Activated CD4-positive, alpha-beta T cell treated with anti-CD3 and anti-CD28 coated beads for 36 hours (primary cell): Measurements from ENCODE around the gene PACS1. TPM values are rescaled to one million over a fixed set of nuclear protein-coding genes. Genes with fewer than 3 reads are reported as not detected.

ENCODE experiments used
- ATAC-seq: fragments of 200-7000 bp; cut with Tn5 transposase; one replicate; pipeline ENCODE4 v1.10.0; 2021; ENCODE audit warnings: mild to moderate bottlenecking, moderate library complexity
- CTCF ChIA-PET: fragments of 350-600 bp; sonication (Branson Sonifier 250); formaldehyde crosslinking; loops from one replicate; lab custom pipeline; 2021; ENCODE audit warnings: antibody characterized with exemption; lab: Charles Lee
- POLR2A ChIA-PET: fragments of 350-600 bp; sonication (Branson Sonifier 250); formaldehyde crosslinking; loops from one replicate; lab custom pipeline; 2021; ENCODE audit warnings: antibody characterized with exemption, inconsistent platforms; lab: Charles Lee
- DNase-seq: peaks from one replicate; pipeline ENCODE4 v3.0.0-alpha.2; 2020
- H3K27ac Mint-ChIP-seq: one replicate; pipeline ENCODE4 v1.8.0; 2021; ENCODE audit warnings: mixed read lengths
- H3K27me3 Mint-ChIP-seq: one replicate; pipeline ENCODE4 v1.8.0; 2021; ENCODE audit warnings: mixed read lengths
- H3K36me3 Mint-ChIP-seq: one replicate; pipeline ENCODE4 v1.8.0; 2021; ENCODE audit warnings: low read depth, mixed read lengths
- H3K4me1 Mint-ChIP-seq: one replicate; pipeline ENCODE4 v1.8.0; 2021; ENCODE audit warnings: mixed read lengths
- H3K4me3 Mint-ChIP-seq: one replicate; pipeline ENCODE4 v1.8.0; 2021; ENCODE audit warnings: mild to moderate bottlenecking, moderate library complexity, mixed read lengths
- H3K9me3 Mint-ChIP-seq: one replicate; pipeline ENCODE4 v1.8.0; 2021; ENCODE audit warnings: low read depth, mixed read lengths
- intact Hi-C, 2 experiments: fragments of 100-400 bp; cut with DNase I in 1 of 2; cut with micrococcal nuclease in 1 of 2; formaldehyde crosslinking; loops; one replicate each; pipeline versions ENCODE4 v1.14.2 to v1.15.1; 2022 to 2024; cut with DNase I, micrococcal nuclease
- total RNA-seq, 2 experiments: library from RNA; stranded (reverse); gene quantifications; one replicate each; pipeline ENCODE4 v1.2.3, GENCODE V29; 2021

The PACS1 gene
- total RNA-seq, 2 experiments from 2014 or later = 76.6 to 90.7 TPM

- ATAC-seq (no peak), DNase-seq (no peak)
- H3K36me3 Mint-ChIP-seq = peaks cover 18% of the 10 kb centered on the region
- H3K4me3 Mint-ChIP-seq = no peak overlapping the region
- H3K27ac Mint-ChIP-seq = no peak overlapping the region
- ChIA-PET POLR2A (no interaction called here), CTCF (interaction anchor here (0.6 to 1.0 kb wide), 2 partner anchors 60 to 75 kb away, joined by 3 to 4 read pairs; no protein-coding TSS in a partner anchor)
- intact Hi-C loops = no loop called here
- H3K9me3 Mint-ChIP-seq = peaks cover 11% of the 10 kb centered on the region
- H3K27me3 Mint-ChIP-seq = no peaks in the 10 kb centered on the region
- peaks cover 4% of the 10 kb centered on the region for H3K4me1 Mint-ChIP-seq
These were observed 137.7 kb downstream of the PACS1 start for GRCh38 chr11:66207816-66208215.

- peaks cover 4% of the 10 kb centered on the region for H3K4me1 Mint-ChIP-seq
- intact Hi-C loops = no loop called here
- DNase-seq (no peak), ATAC-seq (no peak)
- ChIA-PET POLR2A (no interaction called here), CTCF (no interaction called here)
- H3K36me3 Mint-ChIP-seq = peaks cover 22% of the 10 kb centered on the region
- no peak overlapping the region for H3K4me3 Mint-ChIP-seq
- H3K27ac Mint-ChIP-seq = no peak overlapping the region
- no peaks in the 10 kb centered on the region for H3K27me3 Mint-ChIP-seq
- H3K9me3 Mint-ChIP-seq = no peaks in the 10 kb centered on the region
These were observed 141.0 kb downstream of the PACS1 start for GRCh38 chr11:66211100-66211499.

- Mint-ChIP-seq H3K27me3 (no peaks in the 10 kb centered on the region), H3K4me1 (peaks cover 4% of the 10 kb centered on the region), H3K36me3 (peaks cover 27% of the 10 kb centered on the region), H3K9me3 (no peaks in the 10 kb centered on the region), H3K4me3 (no peak overlapping the region), H3K27ac (no peak overlapping the region)
- DNase-seq = no peak
- ChIA-PET CTCF (no interaction called here), POLR2A (no interaction called here)
- no peak for ATAC-seq
- intact Hi-C loops = no loop called here
These were observed 146.8 kb downstream of the PACS1 start for GRCh38 chr11:66216911-66217310.

- ChIA-PET POLR2A (no interaction called here), CTCF (interaction anchor here (1.2 kb wide), 1 partner anchor 117 kb away, joined by 3 read pairs; no protein-coding TSS in a partner anchor)
- Mint-ChIP-seq H3K4me1 (peaks cover 14% of the 10 kb centered on the region), H3K4me3 (no peak overlapping the region), H3K27me3 (no peaks in the 10 kb centered on the region), H3K9me3 (no peaks in the 10 kb centered on the region), H3K27ac (peak overlapping the region; percentile 37), H3K36me3 (peaks cover 28% of the 10 kb centered on the region)
- ATAC-seq = no peak
- DNase-seq = no peak
- intact Hi-C loops = no loop called here
These were observed 148.0 kb downstream of the PACS1 start for GRCh38 chr11:66218036-66218435.

GRCh38 chr11:66218846-66219620 lies 149.0 kb downstream of the PACS1 start:
- ChIA-PET POLR2A (no interaction called here), CTCF (no interaction called here)
- Mint-ChIP-seq H3K9me3 (no peaks in the 10 kb centered on the region), H3K4me1 (peaks cover 14% of the 10 kb centered on the region), H3K36me3 (peaks cover 28% of the 10 kb centered on the region), H3K27me3 (no peaks in the 10 kb centered on the region), H3K27ac (peak overlapping the region; percentile 40), H3K4me3 (no peak overlapping the region)
- no peak for DNase-seq
- ATAC-seq = no peak
- intact Hi-C loops = no loop called here

- H3K36me3 Mint-ChIP-seq = peaks cover 28% of the 10 kb centered on the region
- intact Hi-C loops = loop anchor here in 1 of 2 experiments (5.0 kb wide), 1 partner anchor 107 kb away; no protein-coding TSS in a partner anchor
- peaks cover 14% of the 10 kb centered on the region for H3K4me1 Mint-ChIP-seq
- H3K27me3 Mint-ChIP-seq = no peaks in the 10 kb centered on the region
- H3K27ac Mint-ChIP-seq = peak overlapping the region; percentile 90
- no peak for ATAC-seq
- H3K9me3 Mint-ChIP-seq = no peaks in the 10 kb centered on the region
- no peak overlapping the region for H3K4me3 Mint-ChIP-seq
- POLR2A ChIA-PET = interaction anchor here (1.0 kb wide), 1 partner anchor 147 kb away, joined by 3 read pairs; no protein-coding TSS in a partner anchor
- CTCF ChIA-PET = interaction anchor here (0.6 kb wide), 2 partner anchors 33 to 110 kb away, joined by 3 read pairs; no protein-coding TSS in a partner anchor
- DNase-seq = no peak
These were observed 149.9 kb downstream of the PACS1 start for GRCh38 chr11:66219846-66220565.

- DNase-seq (no peak), ATAC-seq (no peak)
- Mint-ChIP-seq H3K27me3 (no peaks in the 10 kb centered on the region), H3K9me3 (no peaks in the 10 kb centered on the region), H3K4me1 (peaks cover 14% of the 10 kb centered on the region), H3K27ac (peak overlapping the region; percentile 90), H3K4me3 (no peak overlapping the region), H3K36me3 (peaks cover 28% of the 10 kb centered on the region)
- CTCF ChIA-PET = interaction anchor here (0.6 kb wide), 2 partner anchors 33 to 110 kb away, joined by 3 read pairs; no protein-coding TSS in a partner anchor
- intact Hi-C loops = loop anchor here in 1 of 2 experiments (5.0 kb wide), 1 partner anchor 107 kb away; no protein-coding TSS in a partner anchor
- POLR2A ChIA-PET = interaction anchor here (1.0 kb wide), 1 partner anchor 147 kb away, joined by 3 read pairs; no protein-coding TSS in a partner anchor
These were observed 150.5 kb downstream of the PACS1 start for GRCh38 chr11:66220566-66220935.

GRCh38 chr11:66221012-66221411 lies 150.9 kb downstream of the PACS1 start:
- ATAC-seq (no peak), DNase-seq (no peak)
- peaks cover 15% of the 10 kb centered on the region for H3K4me1 Mint-ChIP-seq
- intact Hi-C loops = loop anchor here in 1 of 2 experiments (5.0 kb wide), 1 partner anchor 106 kb away; no protein-coding TSS in a partner anchor
- peak overlapping the region; percentile 90 for H3K27ac Mint-ChIP-seq
- ChIA-PET CTCF (interaction anchor here (0.6 to 2.1 kb wide), 7 partner anchors 21 to 611 kb away, joined by 3 to 13 read pairs (median 3); no protein-coding TSS in a partner anchor), POLR2A (no interaction called here)
- H3K4me3 Mint-ChIP-seq = no peak overlapping the region
- H3K27me3 Mint-ChIP-seq = no peaks in the 10 kb centered on the region
- no peaks in the 10 kb centered on the region for H3K9me3 Mint-ChIP-seq
- peaks cover 27% of the 10 kb centered on the region for H3K36me3 Mint-ChIP-seq

- intact Hi-C loops = loop anchor here (1.0 to 5.0 kb wide), 8 partner anchors 46 to 169 kb away; partner anchors contain the start of genes RAB1B (in 1 of the 2), SF3B2 (in 1 of the 2) and YIF1A (in 1 of the 2)
- Mint-ChIP-seq H3K27ac (peak overlapping the region; percentile 90), H3K27me3 (no peaks in the 10 kb centered on the region), H3K4me3 (peak overlapping the region; percentile 27), H3K9me3 (no peaks in the 10 kb centered on the region), H3K36me3 (peaks cover 23% of the 10 kb centered on the region), H3K4me1 (peaks cover 18% of the 10 kb centered on the region)
- peak; percentile 45 for DNase-seq
- ATAC-seq = peak; percentile 9
- ChIA-PET CTCF (interaction anchor here (0.5 to 2.1 kb wide), 24 partner anchors 12 to 610 kb away, joined by 3 to 13 read pairs (median 4); partner anchors contain the start of genes RAB1B and YIF1A), POLR2A (interaction anchor here (0.8 kb wide), 1 partner anchor 46 kb away, joined by 3 read pairs; no protein-coding TSS in a partner anchor)
These were observed 151.7 kb downstream of the PACS1 start for GRCh38 chr11:66221726-66222236.

- ChIA-PET CTCF (interaction anchor here (0.6 to 2.1 kb wide), 20 partner anchors 12 to 341 kb away, joined by 3 to 13 read pairs (median 4); partner anchors contain the start of genes RAB1B and YIF1A), POLR2A (interaction anchor here (0.6 to 0.8 kb wide), 2 partner anchors 45 to 110 kb away, joined by 3 read pairs; no protein-coding TSS in a partner anchor)
- Mint-ChIP-seq H3K36me3 (peaks cover 23% of the 10 kb centered on the region), H3K4me1 (peaks cover 18% of the 10 kb centered on the region), H3K27ac (peak overlapping the region; percentile 90), H3K9me3 (no peaks in the 10 kb centered on the region), H3K27me3 (no peaks in the 10 kb centered on the region), H3K4me3 (peak overlapping the region; percentile 27)
- intact Hi-C loops = loop anchor here (1.0 to 5.0 kb wide), 8 partner anchors 45 to 170 kb away; partner anchors contain the start of genes RAB1B (in 1 of the 2), SF3B2 (in 1 of the 2) and YIF1A (in 1 of the 2)
- peak; percentile 94 for ATAC-seq
- peak; percentile 97 for DNase-seq
These were observed 152.5 kb downstream of the PACS1 start for GRCh38 chr11:66222358-66223149.
